ENCODE data around the gene PCGF5. TPM values are rescaled to one million over a fixed set of nuclear protein-coding genes. Genes with fewer than 3 reads are reported as not detected.

The PCGF5 gene
- total RNA-seq, 1 donor from 2014 or later = 56.0 TPM

DNA sequence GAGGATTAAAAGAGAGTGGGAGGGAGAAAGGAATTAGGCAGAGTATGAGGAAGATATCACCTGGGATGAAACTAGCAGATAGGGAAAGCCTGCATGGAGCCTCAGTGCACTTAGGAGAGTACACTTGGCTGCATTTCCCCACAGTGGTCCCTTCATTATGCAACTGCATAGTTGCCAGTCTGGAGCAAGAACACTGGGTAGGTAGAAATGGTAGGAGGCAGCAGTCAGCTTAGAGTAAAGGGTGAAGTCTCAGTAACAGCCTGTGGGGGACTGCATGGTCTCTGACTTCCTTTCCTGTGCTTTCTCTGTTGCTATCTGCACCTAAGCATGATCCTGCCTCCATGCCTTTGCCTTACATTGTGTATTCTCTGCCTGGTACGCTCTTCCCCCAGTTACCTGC, 14.0 kb upstream of the PCGF5 start:
- intact Hi-C loops (cut with DNase I) = no loop called here
- ATAC-seq (ENCODE audit: poor library complexity) = peak; percentile 69
- no peak for DNase-seq

- intact Hi-C loops (cut with DNase I) = no loop called here
- no peak for DNase-seq
- ATAC-seq (ENCODE audit: poor library complexity) = no peak
Observed at GRCh38 chr10:91206837-91207474, 13.5 kb upstream of the PCGF5 start.

DNA sequence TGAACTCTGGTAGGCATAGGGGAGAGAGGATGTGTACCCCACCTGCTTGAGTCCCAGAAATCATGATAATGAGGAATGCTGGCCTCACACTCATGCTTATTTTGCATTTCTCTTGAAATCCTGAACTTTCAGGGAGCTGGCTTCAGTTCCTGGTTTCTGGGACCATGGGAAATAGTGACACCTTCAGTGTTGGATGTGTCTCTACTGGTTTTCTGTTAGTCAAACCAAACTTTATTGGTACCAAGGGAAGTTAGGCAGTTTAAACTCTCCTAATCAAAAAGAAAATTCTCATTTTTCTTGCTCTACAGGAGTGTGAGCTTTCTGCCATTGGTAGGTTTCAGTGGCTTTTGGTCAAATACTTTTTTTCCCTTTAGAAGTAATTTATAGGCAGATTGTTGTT, 11.8 kb upstream of the PCGF5 start:
- intact Hi-C loops (cut with DNase I) = no loop called here
- no peak for ATAC-seq (ENCODE audit: poor library complexity)
- DNase-seq = no peak

DNA sequence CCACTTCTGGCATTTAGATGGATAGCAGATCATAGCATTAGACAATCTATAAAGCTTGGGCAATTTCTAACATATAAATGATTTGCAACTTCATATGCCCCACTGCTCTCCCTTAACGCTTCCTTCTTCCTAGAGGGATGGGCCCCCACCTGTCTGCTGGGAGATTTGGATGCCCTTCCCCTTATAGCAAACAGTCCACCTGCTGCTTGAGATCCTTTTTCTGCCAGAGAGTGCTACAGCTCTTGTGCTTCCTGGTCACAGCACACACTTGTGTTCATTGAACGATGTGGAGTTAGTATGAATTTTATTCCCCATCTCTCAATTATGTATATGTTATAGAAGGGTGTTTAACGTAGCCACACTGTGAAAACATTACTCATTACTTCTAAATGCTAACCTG, 10.4 kb upstream of the PCGF5 start:
- DNase-seq = no peak
- ATAC-seq (ENCODE audit: poor library complexity) = no peak
- intact Hi-C loops (cut with DNase I) = no loop called here

GRCh38 chr10:91210435-91210834, 10.0 kb upstream of the PCGF5 start:
- DNase-seq (peak; percentile 45), ATAC-seq (ENCODE audit: poor library complexity) (peak; percentile 39)
- intact Hi-C loops (cut with DNase I) = no loop called here

DNA sequence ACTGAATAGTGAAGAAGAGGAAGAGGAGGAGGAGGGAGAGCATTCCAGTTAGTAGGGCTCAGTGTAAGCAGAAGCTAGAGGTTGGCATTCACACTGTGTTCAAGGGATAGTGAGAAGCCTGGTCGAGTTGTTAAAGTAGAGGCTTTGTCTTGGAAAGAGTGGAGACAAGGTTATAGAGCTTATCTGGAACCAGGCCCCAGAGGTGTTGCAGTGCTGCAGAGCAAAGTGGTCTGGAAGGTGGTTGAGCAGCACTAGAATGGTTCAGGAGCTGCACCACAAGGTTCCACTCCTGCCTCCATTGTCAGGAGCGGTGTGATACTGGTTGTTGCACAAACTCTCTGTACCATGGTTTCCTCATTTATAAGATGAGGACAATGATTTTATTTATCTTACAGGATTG, 8.8 kb upstream of the PCGF5 start:
- DNase-seq (no peak), ATAC-seq (ENCODE audit: poor library complexity) (peak; percentile 21)
- intact Hi-C loops (cut with DNase I) = no loop called here

DNA sequence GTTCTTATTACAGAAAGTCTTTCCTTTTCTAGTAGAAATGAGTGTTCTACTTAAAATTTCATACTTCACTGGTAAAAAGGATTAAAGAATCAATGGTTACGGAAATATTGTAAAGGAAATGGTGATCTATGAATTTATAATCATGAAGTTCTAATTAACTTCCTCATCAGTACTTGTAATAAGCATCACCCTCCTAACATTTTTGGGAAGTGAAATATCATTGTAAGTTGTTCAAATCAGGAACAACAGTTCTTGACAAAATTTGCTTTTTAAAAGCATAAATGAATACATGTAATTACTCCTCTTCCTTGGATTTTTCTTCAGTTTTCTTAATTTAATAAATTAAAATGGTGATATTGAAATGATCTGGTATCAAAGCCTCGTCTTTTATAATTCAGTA, 5.6 kb upstream of the PCGF5 start:
- intact Hi-C loops (cut with DNase I) = no loop called here
- DNase-seq (no peak), ATAC-seq (ENCODE audit: poor library complexity) (no peak)

DNA sequence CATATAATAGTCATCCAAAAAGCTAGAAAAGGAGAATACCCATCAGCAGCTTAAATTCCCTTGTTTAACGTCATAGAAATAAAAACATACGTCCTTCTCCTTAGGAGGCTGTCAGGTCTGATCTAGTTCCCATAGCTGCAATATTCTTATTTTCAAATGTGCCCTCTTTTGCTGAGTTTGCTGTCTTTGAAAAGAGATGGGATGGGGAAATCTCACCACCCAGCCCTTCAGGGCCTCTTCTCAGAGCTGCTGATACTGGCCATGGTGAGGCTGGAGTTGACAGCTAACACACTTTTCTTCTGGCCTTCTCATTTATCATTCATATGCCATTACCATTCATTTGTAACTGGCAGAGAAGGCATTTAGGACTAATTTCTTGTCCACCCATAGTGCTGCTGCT, 5.1 kb upstream of the PCGF5 start:
- no peak for DNase-seq

DNA sequence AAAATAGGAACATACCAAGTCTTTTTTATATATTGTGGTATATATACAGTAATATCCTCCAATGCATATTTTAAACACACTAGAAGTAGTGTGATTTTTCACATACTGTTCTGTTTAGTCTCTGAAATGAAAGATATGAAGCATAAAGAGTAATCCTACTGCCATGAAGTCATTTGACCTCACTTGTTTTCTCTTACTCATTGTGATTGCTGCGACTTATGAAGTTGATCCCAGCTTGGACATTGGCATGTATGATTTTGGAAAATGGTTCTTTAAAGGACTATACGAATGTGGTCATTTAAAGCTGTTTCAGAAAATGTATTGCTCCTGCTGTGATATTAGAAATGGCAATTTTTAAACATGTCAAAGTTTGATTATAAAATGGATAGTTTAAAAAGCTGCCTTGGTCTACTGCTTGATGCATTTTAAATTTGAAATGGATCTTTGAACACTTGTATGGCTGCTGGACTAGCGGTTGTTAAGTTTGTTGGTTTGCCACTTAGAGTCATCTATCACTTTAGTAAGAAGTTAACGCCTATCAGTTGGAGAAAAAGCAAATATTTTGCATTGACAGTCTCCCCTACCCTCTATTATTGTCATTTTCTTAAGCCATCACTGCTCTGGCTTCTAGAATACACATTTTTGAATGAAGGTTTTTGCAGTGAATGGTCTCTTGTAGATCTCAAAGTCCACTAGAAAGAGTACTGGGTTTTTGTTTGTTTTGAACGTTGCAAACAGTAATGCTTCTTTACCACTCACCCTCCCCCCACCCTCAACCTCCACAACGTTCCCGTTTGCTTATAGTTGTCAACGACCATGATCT, 881 bp upstream of the PCGF5 start:
- intact Hi-C loops (cut with DNase I) = loop anchor here (10.0 kb wide), 1 partner anchor 55 kb away; no protein-coding TSS in a partner anchor
- DNase-seq = no peak
- ATAC-seq (ENCODE audit: poor library complexity) = no peak

More for the DNA sequence above, 5.1 kb upstream of the PCGF5 start:
- no peak for ATAC-seq (ENCODE audit: poor library complexity)
- intact Hi-C loops (cut with DNase I) = no loop called here

DNA sequence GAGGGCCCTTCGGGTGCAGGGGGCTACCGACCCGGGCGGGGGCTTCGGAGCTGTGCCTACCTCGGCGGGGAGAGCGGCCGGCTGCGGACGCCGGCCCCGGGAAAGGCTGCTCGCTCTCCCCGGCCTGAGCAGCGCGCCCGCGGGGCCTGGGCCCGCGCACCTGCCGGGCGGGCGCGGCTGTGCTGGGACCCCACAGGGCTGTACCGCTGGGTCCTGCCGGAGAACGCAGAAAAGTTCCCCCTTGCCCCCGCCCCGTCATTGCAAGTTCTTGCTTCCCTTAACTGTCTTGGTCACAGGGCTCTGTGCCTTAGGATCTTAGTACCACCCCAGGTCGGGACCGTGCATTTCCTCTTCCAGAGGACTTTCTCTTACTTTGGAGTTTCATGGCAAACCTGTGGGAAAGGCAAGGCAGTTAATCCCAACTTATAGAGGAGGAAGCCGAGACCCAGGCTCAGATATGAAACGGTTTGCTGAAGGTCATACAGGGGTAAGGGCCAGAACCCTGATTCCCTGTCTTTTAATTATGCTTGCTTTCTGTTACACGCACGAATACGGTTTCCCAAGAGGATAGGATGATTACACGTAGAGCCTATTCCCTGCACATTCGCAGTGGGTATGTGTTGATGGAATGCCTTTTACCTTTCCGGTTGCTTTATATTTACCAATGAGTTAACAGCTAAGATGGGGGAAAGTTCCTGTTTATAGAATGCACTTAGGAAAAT, 652 bp downstream of the PCGF5 start:
- intact Hi-C loops (cut with DNase I) = loop anchor here (10.0 kb wide), 1 partner anchor 56 kb away; no protein-coding TSS in a partner anchor
- peak; percentile 55 for ATAC-seq (ENCODE audit: poor library complexity)
- peak; percentile 54 for DNase-seq

GRCh38 chr10:91226093-91226492, 5.6 kb downstream of the PCGF5 start:
- no peak for ATAC-seq (ENCODE audit: poor library complexity)

GRCh38 chr10:91227576-91227975, 7.1 kb downstream of the PCGF5 start:
- intact Hi-C loops (cut with DNase I) = loop anchor here (10.0 kb wide), 1 partner anchor 63 kb away; no protein-coding TSS in a partner anchor
- ATAC-seq (ENCODE audit: poor library complexity) (no peak), DNase-seq (no peak)

More at GRCh38 chr10:91226093-91226492, 5.6 kb downstream of the PCGF5 start:
- intact Hi-C loops (cut with DNase I) = loop anchor here (10.0 kb wide), 1 partner anchor 61 kb away; no protein-coding TSS in a partner anchor
- no peak for DNase-seq

DNA sequence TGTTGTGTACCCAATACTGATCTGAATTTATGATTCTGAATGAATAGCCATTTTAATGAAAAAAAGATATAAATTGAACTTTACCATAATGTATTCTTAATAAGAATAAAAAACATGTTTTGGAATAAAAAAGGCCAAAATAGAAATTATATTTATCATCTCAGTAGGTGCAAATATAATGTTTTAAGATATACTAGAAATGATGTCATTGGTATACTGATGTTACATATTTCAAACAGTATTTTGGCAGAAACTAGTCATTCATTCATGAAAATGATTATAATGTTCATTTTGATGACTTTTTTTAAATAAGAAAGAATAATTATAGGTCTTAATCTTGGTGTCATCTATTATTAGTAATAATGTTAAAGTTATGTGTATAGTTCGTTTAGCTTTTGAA, 9.2 kb downstream of the PCGF5 start:
- no peak for DNase-seq
- intact Hi-C loops (cut with DNase I) = loop anchor here (10.0 kb wide), 1 partner anchor 65 kb away; no protein-coding TSS in a partner anchor

DNA sequence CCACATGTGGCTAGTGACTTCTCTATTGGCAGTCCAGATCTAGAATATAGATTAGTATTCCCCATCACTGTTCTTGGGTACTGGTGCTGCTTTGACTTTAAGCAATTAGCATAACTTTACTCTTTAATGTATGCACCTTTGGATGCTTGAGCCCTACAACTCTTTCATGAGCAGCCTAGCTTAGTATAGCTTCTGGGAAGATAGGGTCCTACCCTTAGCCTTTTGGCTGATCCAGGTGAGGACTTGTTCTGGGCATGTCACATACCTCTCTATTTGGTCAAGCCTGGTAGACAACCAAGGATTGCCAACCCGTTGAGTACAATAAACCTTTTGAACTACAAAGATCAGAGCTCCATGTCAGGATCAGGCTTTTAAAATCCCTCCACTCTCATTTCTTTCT, 17.7 kb downstream of the PCGF5 start:
- DNase-seq (no peak), ATAC-seq (ENCODE audit: poor library complexity) (no peak)

More for the DNA sequence above, 9.2 kb downstream of the PCGF5 start:
- no peak for ATAC-seq (ENCODE audit: poor library complexity)

GRCh38 chr10:91239789-91240188, 19.3 kb downstream of the PCGF5 start:
- ATAC-seq (ENCODE audit: poor library complexity) (no peak), DNase-seq (no peak)
- intact Hi-C loops (cut with DNase I) = no loop called here

More for the DNA sequence above, 17.7 kb downstream of the PCGF5 start:
- intact Hi-C loops (cut with DNase I) = no loop called here

DNA sequence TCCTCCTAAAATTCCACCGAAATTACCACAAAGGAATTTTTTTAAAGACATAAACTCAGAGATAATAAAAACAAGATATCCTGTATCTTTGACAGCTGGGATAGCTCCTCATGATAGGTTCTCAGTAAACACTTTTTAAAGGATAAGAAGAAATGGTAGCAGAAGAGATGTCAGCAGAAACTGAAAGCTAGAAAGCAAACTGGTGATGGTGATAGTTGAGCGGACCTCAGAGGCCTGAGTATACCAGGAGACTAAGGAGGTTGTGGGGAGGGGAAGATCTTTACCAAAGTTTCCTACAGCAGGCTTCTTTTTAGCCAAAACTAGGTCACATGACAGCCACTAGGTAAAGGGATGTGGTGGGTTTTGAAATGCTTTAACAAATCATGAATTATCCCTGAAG, 22.5 kb downstream of the PCGF5 start:
- DNase-seq = no peak
- ATAC-seq (ENCODE audit: poor library complexity) = no peak
- intact Hi-C loops (cut with DNase I) = no loop called here

- ATAC-seq (ENCODE audit: poor library complexity) = no peak
- DNase-seq = no peak
- intact Hi-C loops (cut with DNase I) = no loop called here
Observed at GRCh38 chr10:91247360-91248111, 27.1 kb downstream of the PCGF5 start.

GRCh38 chr10:91249700-91250099, 29.2 kb downstream of the PCGF5 start:
- intact Hi-C loops (cut with DNase I) = loop anchor here (5.0 kb wide), 3 partner anchors 162 to 337 kb away; no protein-coding TSS in a partner anchor
- no peak for DNase-seq
- ATAC-seq (ENCODE audit: poor library complexity) = no peak

All from Right ventricle myocardium superior (tissue), 1 donor.